Fibroblast of lung (primary cell): ENCODE data around the gene SYNJ2.

Experiments used
- CTCF ChIP-seq, 2 donors: IDR thresholded peaks in 1 of 2; conservative IDR thresholded peaks in 1 of 2; 1 replicate in 1 of 2; 2 replicates in 1 of 2; pipeline ENCODE4 v1.5.1; 2011 to 2012; ENCODE audit warnings: low read length in 2 of 2, control low read depth in 1 of 2, inconsistent platforms in 1 of 2, low read depth in 1 of 2, mild to moderate bottlenecking in 1 of 2
- EZH2 ChIP-seq: IDR thresholded peaks from 2 replicates; pipeline ENCODE4 v1.5.1; 2012; ENCODE audit warnings: low read length, control low read depth, mild to moderate bottlenecking; ENCODE audit errors: missing control alignments

- TF ChIP-seq CTCF (conservative IDR thresholded peaks at IDR 0.05 in 1 of 2, IDR thresholded peaks at IDR 0.05 in 1 of 2; ENCODE audit: low read depth in 1 of 2, low read length in 2 of 2) (no peak), EZH2 (no peak)
These were observed 28.0 kb upstream of the SYNJ2 start for GRCh38 chr6:157953580-157954091.
